GM23248 (cell line): ENCODE data around the gene CAMK1D. TPM values are rescaled to one million over a fixed set of nuclear protein-coding genes. Genes with fewer than 3 reads are reported as not detected.

Experiments used
- DNase-seq: peaks from one replicate; pipeline ENCODE4 v3.0.0-alpha.2; 2015
- H2AFZ ChIP-seq: fragments of 200-600 bp; sonication (generic); 2 replicates; pipeline ENCODE4 v1.6.1; 2016; ENCODE audit warnings: antibody characterized with exemption
- H3F3A ChIP-seq: fragments of 200-600 bp; sonication (generic); 2 replicates; pipeline ENCODE4 v1.6.1; 2016; ENCODE audit warnings: mild to moderate bottlenecking, antibody characterized with exemption, mixed run types; ENCODE audit not compliant: insufficient read depth
- H3K27ac ChIP-seq: fragments of 200-600 bp; sonication (generic); 2 replicates; pipeline ENCODE4 v1.5.1; 2016; ENCODE audit warnings: mild to moderate bottlenecking
- H3K27me3 ChIP-seq: fragments of 200-600 bp; sonication (generic); replicated peaks from 2 replicates; pipeline ENCODE4 v1.6.1; 2016; ENCODE audit warnings: mild to moderate bottlenecking; ENCODE audit not compliant: insufficient read depth
- H3K36me3 ChIP-seq: fragments of 200-600 bp; sonication (generic); 2 replicates; pipeline ENCODE4 v1.6.1; 2016; ENCODE audit warnings: low read depth, mild to moderate bottlenecking
- H3K4me1 ChIP-seq: fragments of 200-600 bp; sonication (generic); 2 replicates; pipeline ENCODE4 v1.6.1; 2016; ENCODE audit warnings: mild to moderate bottlenecking; ENCODE audit not compliant: insufficient read depth
- H3K4me2 ChIP-seq: fragments of 200-600 bp; sonication (generic); one replicate; pipeline ENCODE4 v1.6.1; 2016; ENCODE audit warnings: mild to moderate bottlenecking; ENCODE audit not compliant: unreplicated experiment
- H3K4me3 ChIP-seq: fragments of 200-600 bp; sonication (generic); 2 replicates; pipeline ENCODE4 v1.5.1; 2016; ENCODE audit warnings: mild to moderate bottlenecking
- H3K79me2 ChIP-seq: fragments of 200-600 bp; sonication (generic); 2 replicates; pipeline ENCODE4 v1.6.1; 2016; ENCODE audit warnings: mild to moderate bottlenecking; ENCODE audit not compliant: insufficient read depth
- H3K9ac ChIP-seq: fragments of 200-600 bp; sonication (generic); 2 replicates; pipeline ENCODE4 v1.6.1; 2016; ENCODE audit warnings: mild to moderate bottlenecking
- H3K9me2 ChIP-seq: fragments of 200-600 bp; sonication (generic); 2 replicates; pipeline ENCODE4 v1.6.1; 2016; ENCODE audit warnings: mixed run types, mild to moderate bottlenecking, moderate library complexity; ENCODE audit not compliant: insufficient read depth
- H3K9me3 ChIP-seq: fragments of 200-600 bp; sonication (generic); one replicate; pipeline ENCODE4 v1.6.1; 2017; ENCODE audit warnings: low read depth
- H4K20me1 ChIP-seq: fragments of 200-600 bp; sonication (generic); 2 replicates; pipeline ENCODE4 v1.6.0; 2016; ENCODE audit not compliant: insufficient read depth
- EZH2 ChIP-seq: fragments of 200-600 bp; sonication (generic); IDR thresholded peaks from 2 replicates; pipeline ENCODE4 v1.6.1; 2018; ENCODE audit warnings: antibody characterized with exemption, mild to moderate bottlenecking; ENCODE audit not compliant: insufficient read depth, poor library complexity, severe bottlenecking
- EZH2phosphoT487 ChIP-seq: fragments of 200-600 bp; sonication (generic); IDR thresholded peaks from 2 replicates; pipeline ENCODE4 v1.6.1; 2018; ENCODE audit warnings: antibody characterized with exemption, moderate library complexity, mild to moderate bottlenecking, low read depth; ENCODE audit not compliant: insufficient read depth
- WGBS, 2 experiments: methylation state at CpG; one replicate each; pipeline ENCODE4 v1.1.6; 2015 to 2017; ENCODE audit warnings: low lambda C conversion rate in 2 of 2, low coverage in 1 of 2; ENCODE audit errors: missing lambda C conversion rate in 2 of 2; 5-methylcytosine and 5-hydroxymethylcytosine counted together
- in situ Hi-C: fragments of 300-500 bp; cut with MboI; formaldehyde crosslinking; loops from 2 replicates; pipeline ENCODE4 v1.15.0; 2020
- polyA plus RNA-seq: library from polyadenylated mRNA; unstranded; fragments of >200 nt; fragmentation: Nextera tagmentation; extraction: Ambion mirVana; gene quantifications from 2 replicates; pipeline ENCODE4 v1.2.1, GENCODE V29; 2016
- total RNA-seq: library from RNA; depleted of rRNA; stranded (reverse); fragments of >200 nt; shearing (Covaris generic); gene quantifications from 2 replicates; pipeline ENCODE4 v1.2.3, GENCODE V29; 2014

The CAMK1D gene
- total and polyA plus RNA-seq, 2 experiments from 2014 or later: 0.22 to 0.55 TPM

GRCh38 chr10:12507165-12507850 is 158.0 kb downstream of the CAMK1D start:
- no peak overlapping the region for H2AFZ ChIP-seq
- no peak overlapping the region for H3K27ac ChIP-seq
- no peak overlapping the region for H3K9ac ChIP-seq
- no peak overlapping the region for H3K4me2 ChIP-seq
- H3K27me3 ChIP-seq: no peaks in the 10 kb centered on the region
- no peaks in the 10 kb centered on the region for H4K20me1 ChIP-seq
- WGBS, 2 experiments: 69 to 77% methylated on average over 10 of the region's 10 CpGs
- H3K9me3 ChIP-seq: no peaks in the 10 kb centered on the region
- H3K9me2 ChIP-seq: no peaks in the 10 kb centered on the region
- H3K79me2 ChIP-seq: no peaks in the 10 kb centered on the region
- TF ChIP-seq EZH2 (no peak), EZH2phosphoT487 (no peak)
- H3F3A ChIP-seq: no peaks in the 10 kb centered on the region
- H3K4me3 ChIP-seq: no peak overlapping the region
- no peaks in the 10 kb centered on the region for H3K36me3 ChIP-seq
- in situ Hi-C loops: no loop called here
- DNase-seq: no peak
- no peaks in the 10 kb centered on the region for H3K4me1 ChIP-seq

- H3K27ac ChIP-seq: no peak overlapping the region
- TF ChIP-seq EZH2phosphoT487 (no peak), EZH2 (no peak)
- H3K4me1 ChIP-seq: no peaks in the 10 kb centered on the region
- no peaks in the 10 kb centered on the region for H3K27me3 ChIP-seq
- no peaks in the 10 kb centered on the region for H3K9me2 ChIP-seq
- H4K20me1 ChIP-seq: no peaks in the 10 kb centered on the region
- 84% methylated on average over 5 of the region's 5 CpGs for WGBS, 2 experiments
- H3K79me2 ChIP-seq: no peaks in the 10 kb centered on the region
- no peaks in the 10 kb centered on the region for H3F3A ChIP-seq
- no peak overlapping the region for H3K4me3 ChIP-seq
- in situ Hi-C loops: no loop called here
- no peak overlapping the region for H3K4me2 ChIP-seq
- H2AFZ ChIP-seq: no peak overlapping the region
- H3K36me3 ChIP-seq: no peaks in the 10 kb centered on the region
- H3K9me3 ChIP-seq: no peaks in the 10 kb centered on the region
- H3K9ac ChIP-seq: no peak overlapping the region
- no peak for DNase-seq
Observed at GRCh38 chr10:12508165-12508564, 158.8 kb downstream of the CAMK1D start.

DNA sequence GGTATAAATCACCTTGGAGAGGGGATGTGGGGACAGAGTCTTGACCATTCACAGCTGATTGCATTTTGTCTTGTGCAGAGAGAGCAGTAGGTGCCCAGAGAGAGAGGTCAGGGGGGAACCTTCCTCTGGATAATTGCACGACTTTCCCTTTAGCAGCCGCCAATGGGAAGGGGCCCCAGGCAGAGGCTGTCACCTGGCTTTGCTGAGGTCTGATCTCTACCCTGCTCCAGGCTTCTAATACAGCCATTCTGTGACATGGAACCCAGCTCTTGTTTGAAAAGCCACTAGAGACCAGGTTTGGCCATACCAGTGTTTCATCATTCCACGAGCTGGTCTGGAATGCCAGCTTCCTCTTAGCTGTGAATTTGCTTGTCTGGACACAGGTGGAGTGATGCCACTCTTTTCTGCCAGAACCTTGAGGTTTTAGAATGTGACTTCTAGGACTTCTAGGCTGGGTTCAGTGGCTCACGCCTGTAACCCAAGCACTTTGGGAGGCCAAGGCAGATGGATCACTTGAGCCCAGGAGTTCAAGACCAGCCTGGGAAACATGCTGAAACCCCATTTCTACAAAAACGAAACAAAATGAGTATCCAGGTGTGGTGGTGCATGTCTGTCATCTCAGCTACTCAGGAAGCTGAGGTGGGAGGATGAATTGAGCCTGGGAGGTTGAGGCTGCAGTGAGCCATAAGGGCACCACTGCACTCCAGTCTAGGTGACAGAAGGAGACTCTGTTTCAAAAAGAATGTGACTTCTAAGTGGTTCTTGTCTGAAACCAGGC is 159.9 kb downstream of the CAMK1D start:
- no peak overlapping the region for H2AFZ ChIP-seq
- H3K4me2 ChIP-seq: no peak overlapping the region
- no peaks in the 10 kb centered on the region for H3K4me1 ChIP-seq
- in situ Hi-C loops: no loop called here
- H3K27ac ChIP-seq: no peak overlapping the region
- H3K79me2 ChIP-seq: no peaks in the 10 kb centered on the region
- H3K27me3 ChIP-seq: no peaks in the 10 kb centered on the region
- H3K36me3 ChIP-seq: no peaks in the 10 kb centered on the region
- no peaks in the 10 kb centered on the region for H3K9me3 ChIP-seq
- no peak for DNase-seq
- 59 to 61% methylated on average over 5 of the region's 5 CpGs for WGBS, 2 experiments
- H3K9ac ChIP-seq: no peak overlapping the region
- H3F3A ChIP-seq: no peaks in the 10 kb centered on the region
- H3K4me3 ChIP-seq: no peak overlapping the region
- TF ChIP-seq EZH2 (no peak), EZH2phosphoT487 (no peak)
- no peaks in the 10 kb centered on the region for H3K9me2 ChIP-seq
- no peaks in the 10 kb centered on the region for H4K20me1 ChIP-seq

DNA sequence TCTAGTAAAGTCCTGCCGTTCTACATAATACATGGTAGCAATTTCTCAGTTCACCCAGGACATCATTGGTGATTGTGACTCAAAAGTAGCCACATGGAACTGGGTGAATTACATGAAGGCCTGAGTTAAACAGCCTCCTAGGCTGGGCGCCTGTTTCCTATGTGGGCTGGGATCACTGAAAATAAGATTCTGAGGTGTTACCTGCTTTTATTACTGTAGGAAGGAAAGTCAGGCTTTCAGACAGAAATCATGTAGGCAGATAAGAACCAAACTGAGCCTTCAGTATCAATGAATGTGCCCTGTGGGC is 160.4 kb downstream of the CAMK1D start:
- Histone ChIP-seq H3F3A (no peaks in the 10 kb centered on the region), H3K4me2 (no peak overlapping the region), H3K9me3 (no peaks in the 10 kb centered on the region), H3K9me2 (no peaks in the 10 kb centered on the region), H2AFZ (no peak overlapping the region), H3K27ac (no peak overlapping the region), H3K9ac (no peak overlapping the region), H4K20me1 (no peaks in the 10 kb centered on the region), H3K79me2 (no peaks in the 10 kb centered on the region), H3K27me3 (no peaks in the 10 kb centered on the region), H3K4me1 (no peaks in the 10 kb centered on the region), H3K4me3 (no peak overlapping the region), H3K36me3 (no peaks in the 10 kb centered on the region)
- in situ Hi-C loops: no loop called here
- DNase-seq: no peak
- 62 to 84% methylated on average over 2 of the region's 2 CpGs for WGBS, 2 experiments
- TF ChIP-seq EZH2phosphoT487 (no peak), EZH2 (no peak)

- no peaks in the 10 kb centered on the region for H3K4me1 ChIP-seq
- no peak for DNase-seq
Observed at GRCh38 chr10:12510501-12510941, 161.2 kb downstream of the CAMK1D start.

More at GRCh38 chr10:12510501-12510941, 161.2 kb downstream of the CAMK1D start:
- Histone ChIP-seq H3K27me3 (no peaks in the 10 kb centered on the region), H3K79me2 (no peaks in the 10 kb centered on the region), H3K9ac (no peak overlapping the region), H3K36me3 (no peaks in the 10 kb centered on the region), H4K20me1 (no peaks in the 10 kb centered on the region), H3K27ac (no peak overlapping the region), H3K4me2 (no peak overlapping the region), H3K9me2 (no peaks in the 10 kb centered on the region), H3K4me3 (no peak overlapping the region), H3K9me3 (no peaks in the 10 kb centered on the region), H3F3A (no peaks in the 10 kb centered on the region), H2AFZ (no peak overlapping the region)
- TF ChIP-seq EZH2phosphoT487 (no peak), EZH2 (no peak)
- WGBS, 2 experiments: 44 to 57% methylated on average over 8 of the region's 8 CpGs
- in situ Hi-C loops: no loop called here
